IMR-90 (cell line): Measurements from ENCODE around the gene GSTM3. TPM values are rescaled to one million over a fixed set of nuclear protein-coding genes. Genes with fewer than 3 reads are reported as not detected.

Source experiments
- ATAC-seq: fragments of 200-7000 bp; cut with Tn5 transposase; 2 replicates; pipeline ENCODE4 v1.9.1; 2020; ENCODE audit warnings: low read depth, mild to moderate bottlenecking, moderate library complexity
- BruUV-seq: library from RNA; stranded (reverse); fragments of 400-500 nt; replicated peaks from 2 replicates; lab custom pipeline; 2021; lab: Mats Ljungman, UMichigan
- CTCF ChIA-PET: fragments of 300-600 bp; formaldehyde crosslinking; extraction: SDS; loops from one replicate; lab custom pipeline; 2021; ENCODE audit warnings: antibody characterized with exemption; lab: Yijun Ruan, JAX
- POLR2A ChIA-PET: fragments of 300-600 bp; sonication (Branson Sonifier 250); formaldehyde crosslinking; loops from one replicate; lab custom pipeline; 2022; ENCODE audit warnings: antibody characterized with exemption; ENCODE audit not compliant: unreplicated experiment; lab: Charles Lee
- DNase-seq: peaks from one replicate; pipeline ENCODE4 v3.0.0; 2013
- H2AFZ ChIP-seq: replicated peaks from 2 replicates; pipeline ENCODE3; 2013; ENCODE audit warnings: low read length, mild to moderate bottlenecking; ENCODE audit not compliant: poor library complexity
- H2AK5ac ChIP-seq: 2 replicates; pipeline ENCODE4 v1.6.1; 2013; ENCODE audit warnings: low read depth, low read length, inconsistent platforms
- H2AK9ac ChIP-seq: replicated peaks from 2 replicates; pipeline ENCODE3; 2013; ENCODE audit warnings: mild to moderate bottlenecking, low read depth, low read length, moderate library complexity; ENCODE audit not compliant: poor library complexity
- H2BK120ac ChIP-seq: 2 replicates; pipeline ENCODE4 v1.6.1; 2013; ENCODE audit warnings: low read depth, low read length, inconsistent platforms
- H2BK15ac ChIP-seq: 3 replicates; pipeline ENCODE4 v1.6.1; 2013; ENCODE audit warnings: low read depth, low read length, inconsistent platforms
- H2BK20ac ChIP-seq: 2 replicates; pipeline ENCODE4 v1.6.1; 2013; ENCODE audit warnings: low read depth, mild to moderate bottlenecking, inconsistent platforms, low read length, moderate library complexity
- H2BK5ac ChIP-seq: 2 replicates; pipeline ENCODE4 v1.6.1; 2013; ENCODE audit warnings: mild to moderate bottlenecking, low read depth, low read length, inconsistent platforms; ENCODE audit not compliant: poor library complexity, severe bottlenecking
- H3K14ac ChIP-seq: replicated peaks from 2 replicates; pipeline ENCODE4 v1.6.1; 2013; ENCODE audit warnings: low read depth, low read length, inconsistent platforms
- H3K18ac ChIP-seq: 2 replicates; pipeline ENCODE4 v1.6.1; 2013; ENCODE audit warnings: low read depth, low read length, control low read depth
- H3K23ac ChIP-seq: 2 replicates; pipeline ENCODE4 v1.6.1; 2013; ENCODE audit warnings: low read depth, low read length, inconsistent platforms
- H3K27ac ChIP-seq: 2 replicates; pipeline ENCODE4 v1.5.1; 2013; ENCODE audit warnings: mild to moderate bottlenecking, control low read depth, low read length; ENCODE audit not compliant: insufficient read depth
- H3K27me3 ChIP-seq: 2 replicates; pipeline ENCODE4 v1.6.1; 2013; ENCODE audit warnings: low read length; ENCODE audit not compliant: control insufficient read depth, insufficient read depth
- H3K36me3 ChIP-seq: 2 replicates; pipeline ENCODE4 v1.6.1; 2013; ENCODE audit warnings: low read length, mixed read lengths; ENCODE audit not compliant: control insufficient read depth, insufficient read depth
- H3K4ac ChIP-seq: 2 replicates; pipeline ENCODE4 v1.6.1; 2013; ENCODE audit warnings: low read depth, low read length, inconsistent platforms
- H3K4me1 ChIP-seq: 2 replicates; pipeline ENCODE4 v1.6.1; 2013; ENCODE audit warnings: low read length, mixed read lengths; ENCODE audit not compliant: control insufficient read depth, insufficient read depth
- H3K4me2 ChIP-seq: 2 replicates; pipeline ENCODE4 v1.6.1; 2013; ENCODE audit warnings: low read depth, mild to moderate bottlenecking, control low read depth, low read length, moderate library complexity
- H3K4me3 ChIP-seq: 2 replicates; pipeline ENCODE4 v1.5.1; 2013; ENCODE audit warnings: low read depth, mild to moderate bottlenecking, control low read depth, low read length, moderate library complexity; ENCODE audit not compliant: insufficient read depth
- H3K56ac ChIP-seq: 2 replicates; pipeline ENCODE4 v1.6.1; 2013; ENCODE audit warnings: low read length, inconsistent platforms; ENCODE audit not compliant: insufficient read depth; ENCODE audit errors: extremely low read depth
- H3K79me1 ChIP-seq, 2 experiments: 2 replicates each; pipeline ENCODE4 v1.6.1; 2013; ENCODE audit warnings: low read length in 2 of 2, inconsistent platforms in 1 of 2, low read depth in 1 of 2
- H3K9ac ChIP-seq: 2 replicates; pipeline ENCODE4 v1.6.1; 2013; ENCODE audit warnings: low read depth, low read length, control low read depth
- H3K9me1 ChIP-seq: 2 replicates; pipeline ENCODE4 v1.6.1; 2013; ENCODE audit warnings: low read length, inconsistent platforms; ENCODE audit not compliant: insufficient read depth
- H3K9me3 ChIP-seq: 2 replicates; pipeline ENCODE4 v1.6.1; 2013; ENCODE audit warnings: low read length; ENCODE audit not compliant: control insufficient read depth, insufficient read depth
- H4K20me1 ChIP-seq: 2 replicates; pipeline ENCODE4 v1.6.1; 2013; ENCODE audit warnings: low read length, inconsistent platforms; ENCODE audit not compliant: insufficient read depth
- H4K5ac ChIP-seq: 2 replicates; pipeline ENCODE4 v1.6.1; 2013; ENCODE audit warnings: mild to moderate bottlenecking, low read depth, low read length, control low read depth
- H4K8ac ChIP-seq, 2 experiments: 2 replicates each; pipeline ENCODE4 v1.6.1; 2013; ENCODE audit warnings: low read depth in 2 of 2, low read length in 2 of 2, control low read depth in 1 of 2, inconsistent platforms in 1 of 2
- H4K91ac ChIP-seq: 2 replicates; pipeline ENCODE4 v1.6.1; 2013; ENCODE audit warnings: low read depth, low read length, inconsistent platforms; ENCODE audit not compliant: insufficient read depth
- CEBPB ChIP-seq: IDR thresholded peaks from 2 replicates; pipeline ENCODE4 v1.6.1; 2012; ENCODE audit warnings: low read depth, low read length, improper control_type of control experiment
- POLR2A ChIP-seq: IDR thresholded peaks from 2 replicates; pipeline ENCODE4 v1.6.1; 2012; ENCODE audit warnings: mild to moderate bottlenecking, low read depth, low read length
- RFX5 ChIP-seq: IDR thresholded peaks from 2 replicates; pipeline ENCODE4 v1.8.0; 2012; ENCODE audit warnings: low read depth, mild to moderate bottlenecking, low read length, moderate library complexity
- WGBS, 2 experiments: methylation state at CpG; one replicate each; pipeline versions ENCODE4 v1.1.5 to v1.1.7; 2013; ENCODE audit warnings: missing lambda C conversion rate in 2 of 2; ENCODE audit not compliant: insufficient read length in 1 of 2; ENCODE audit errors: extremely low coverage in 2 of 2; 5-methylcytosine and 5-hydroxymethylcytosine counted together
- dilution Hi-C: fragments of 300-500 bp; cut with HindIII; formaldehyde crosslinking; loops from one replicate; pipeline ENCODE4 v1.14.3; 2018; ENCODE audit warnings: low sequenced_read_pairs; ENCODE audit not compliant: unreplicated experiment
- in situ Hi-C: fragments of 300-500 bp; cut with MboI; formaldehyde crosslinking; loops from 3 replicates; pipeline ENCODE4 v1.14.3; 2019; ENCODE audit warnings: low sequenced_read_pairs, inconsistent platforms, mixed read lengths
- intact Hi-C: fragments of 100-400 bp; cut with micrococcal nuclease; formaldehyde crosslinking; loops from 2 replicates; pipeline ENCODE4 v1.10.0; 2022
- polyA plus RNA-seq, 3 experiments: library from polyadenylated mRNA; depleted of rRNA; stranded (reverse); fragments of >200 nt; gene quantifications; 2 replicates each; pipeline ENCODE4 v1.2.3, GENCODE V29; 2012; ENCODE audit warnings: low replicate concordance in 1 of 3
- total RNA-seq: library from RNA; depleted of rRNA; stranded (reverse); fragments of >200 nt; gene quantifications from 2 replicates; pipeline ENCODE4 v1.2.3, GENCODE V29; 2012

Gene GSTM3
- total and polyA plus RNA-seq, 2 of the 4 experiments (the other 2 are of a cell fraction), result 102 to 131 TPM

DNA sequence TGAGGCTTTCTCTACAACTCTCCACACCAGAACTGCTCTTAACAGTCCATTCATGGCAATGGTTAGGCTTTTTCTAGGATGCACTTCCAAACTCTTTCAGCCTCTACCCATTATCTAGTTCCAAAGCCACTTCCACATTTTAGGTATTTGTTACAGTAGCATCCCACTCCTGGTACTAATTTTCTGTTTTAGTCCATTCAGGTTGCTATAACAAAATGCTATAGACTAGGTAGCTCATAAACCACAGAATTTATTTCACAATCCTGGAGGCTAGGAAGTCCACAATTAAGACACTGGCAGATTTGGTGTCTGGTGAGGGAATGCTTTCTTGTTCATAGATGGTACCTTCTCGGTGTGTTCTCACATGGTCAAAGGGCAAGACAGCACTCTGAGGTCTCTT is 40.1 kb upstream of the GSTM3 start:
- H2AFZ ChIP-seq, result no peak overlapping the region

More for the DNA sequence above, 40.1 kb upstream of the GSTM3 start:
- Histone ChIP-seq H2BK120ac (peak overlapping the region; percentile 70), H2AK5ac (peak overlapping the region; percentile 33; the same call in 1 of the 2 replicates), H3K9ac (no peak overlapping the region), H3K14ac (peak overlapping the region; percentile 60; the same call in 1 of the 2 replicates), H4K20me1 (no peaks in the 10 kb centered on the region), H3K23ac (peak overlapping the region; percentile 62; the same call in 1 of the 2 replicates), H2BK20ac (peak overlapping the region; percentile 81), H2BK15ac (peak overlapping the region; percentile 62; the same call in 1 of the 3 replicates), H2AK9ac (no peak overlapping the region), H3K4me1 (peaks cover 20% of the 10 kb centered on the region), H3K56ac (no peak overlapping the region), H2BK5ac (no peak overlapping the region), H3K36me3 (no peaks in the 10 kb centered on the region), H4K5ac (peak overlapping the region; percentile 28; the same call in 1 of the 2 replicates), H3K18ac (peak overlapping the region; percentile 40; the same call in 1 of the 2 replicates), H3K9me3 (no peaks in the 10 kb centered on the region), H3K4me2 (no peak overlapping the region), H4K91ac (peak overlapping the region; percentile 8), H3K4me3 (no peak overlapping the region), H4K8ac (peak overlapping the region in 1 of 2 experiments; percentile 9; a peak in 1 of 4 replicates), H3K9me1 (peaks cover 21% of the 10 kb centered on the region), H3K27ac (no peak overlapping the region), H3K27me3 (no peaks in the 10 kb centered on the region), H3K79me1 (no peaks in the 10 kb centered on the region), H3K4ac (peak overlapping the region; percentile 56; the same call in 1 of the 2 replicates)
- dilution Hi-C loops, result no loop called here
- BruUV-seq, result no TSS peak
- CTCF ChIA-PET, result interaction anchor here (0.8 to 2.5 kb wide), 5 partner anchors 11 to 254 kb away, joined by 3 to 20 read pairs (median 3); partner anchors contain the start of genes AHCYL1 and STRIP1
- in situ Hi-C loops, result loop anchor here (25.0 kb wide), 1 partner anchor 131 kb away; the partner anchor contains the start of gene CSF1
- DNase-seq (no peak), ATAC-seq (no peak)
- POLR2A ChIA-PET, result interaction anchor here (2.0 kb wide), 1 partner anchor 137 kb away, joined by 9 read pairs; no protein-coding TSS in a partner anchor
- WGBS, 2 experiments, result no CpG with 5 or more reads among the region's 1 CpG
- intact Hi-C loops, result no loop called here
- TF ChIP-seq RFX5 (no peak), POLR2A (no peak), CEBPB (peak; percentile 44; the same call in 1 of the 2 replicates)
